GM19238 (cell line): Measurements from ENCODE around the gene ARHGAP32.
"Not testable (repeated sequence)": the region's sequence is repeated elsewhere in the genome, so short reads cannot be mapped to it uniquely, and the experiment has no call there.

Experiments
- DNase-seq: peaks from one replicate; pipeline ENCODE4 v3.0.0; 2011; ENCODE audit warnings: low spot score; ENCODE audit not compliant: insufficient read length

The ARHGAP32 gene

DNA sequence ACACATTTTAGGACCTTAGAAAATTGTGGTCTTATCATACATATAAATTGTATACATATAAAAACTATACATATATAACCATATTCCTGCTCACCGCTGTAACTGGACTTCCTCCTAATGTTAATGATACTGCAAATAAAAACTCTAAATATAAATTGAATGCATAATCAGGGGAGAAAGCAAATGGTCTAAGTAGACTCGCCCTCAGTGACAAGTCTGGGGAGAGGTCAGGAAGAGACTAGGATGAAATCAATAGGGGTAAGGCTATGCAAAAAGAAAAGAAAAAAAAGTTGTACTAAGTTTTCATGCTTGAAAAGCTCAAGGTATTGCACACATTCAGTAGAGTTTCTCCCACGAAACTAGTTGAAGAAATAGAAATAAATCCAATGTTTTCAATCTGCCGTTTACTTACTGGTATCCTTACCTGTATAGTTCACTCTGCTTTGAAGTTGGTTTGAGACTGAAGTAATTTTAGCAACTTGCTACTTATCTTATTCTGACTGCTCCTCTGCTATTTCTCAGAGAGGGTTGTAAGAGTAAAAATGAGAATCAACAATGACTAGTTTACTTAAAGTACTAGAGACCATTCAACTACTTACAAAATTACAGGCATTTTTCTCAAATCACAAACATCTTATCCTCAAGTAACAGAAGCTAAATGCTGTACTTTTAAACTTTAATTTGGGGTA is 12.2 kb upstream of the ARHGAP32 start:
- no peak for DNase-seq

DNA sequence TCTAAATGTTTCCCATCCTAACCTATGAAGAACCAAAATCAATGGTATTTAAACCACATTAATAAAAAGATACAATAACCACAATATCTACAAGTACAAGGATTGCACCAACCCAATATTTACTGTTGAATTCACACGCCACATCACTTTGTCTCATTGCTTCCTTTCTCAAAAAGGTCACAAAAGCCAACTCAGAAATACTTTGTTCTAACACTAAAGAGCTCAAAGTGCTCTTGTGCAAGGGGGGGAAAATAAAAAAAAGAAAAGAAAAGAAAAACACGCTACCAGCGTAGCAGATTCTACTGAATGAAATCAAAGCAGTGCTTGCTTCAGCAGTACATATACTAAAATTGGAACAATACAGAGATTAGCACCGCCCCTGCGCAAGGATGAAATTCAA is 10.5 kb upstream of the ARHGAP32 start:
- DNase-seq = no peak

DNA sequence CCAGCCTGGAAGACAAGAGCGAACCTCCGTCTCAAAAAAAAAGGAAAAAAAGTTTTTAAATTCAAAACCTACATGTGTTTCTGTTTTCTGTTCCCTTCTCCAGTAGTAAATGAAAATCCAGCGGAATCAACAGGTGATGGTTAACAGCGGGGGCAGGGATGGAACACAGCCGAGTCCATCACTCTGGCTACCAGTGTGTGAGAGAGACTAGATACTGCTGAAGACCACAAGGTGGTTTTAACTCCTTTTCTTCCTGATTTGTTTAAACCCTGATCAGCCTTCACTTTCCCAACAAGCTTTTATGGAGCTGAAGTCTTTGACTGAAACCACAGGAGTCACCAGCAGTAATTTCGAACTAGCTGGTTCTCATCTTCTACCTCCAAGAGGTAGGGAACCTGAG is 3.6 kb upstream of the ARHGAP32 start:
- DNase-seq = no peak

DNA sequence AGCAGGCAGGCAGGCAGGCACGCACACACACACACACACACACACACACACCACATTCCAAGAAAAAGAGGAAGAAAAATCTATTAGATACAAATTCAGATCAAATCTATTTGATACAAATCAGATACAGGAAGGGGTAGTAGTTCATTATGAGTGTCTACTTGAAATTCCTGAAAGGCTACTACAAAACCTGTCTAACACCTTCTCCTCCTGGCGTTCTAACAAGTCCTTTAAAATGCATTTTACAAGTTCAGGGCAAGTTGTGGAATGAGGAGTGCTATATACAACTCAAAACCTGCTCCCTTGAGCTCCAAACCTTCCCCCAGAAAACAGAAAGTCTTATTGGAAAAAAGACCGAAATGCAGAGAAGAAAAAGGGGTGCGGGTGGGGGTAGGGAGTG is 476 bp downstream of the ARHGAP32 start:
- no peak for DNase-seq

DNA sequence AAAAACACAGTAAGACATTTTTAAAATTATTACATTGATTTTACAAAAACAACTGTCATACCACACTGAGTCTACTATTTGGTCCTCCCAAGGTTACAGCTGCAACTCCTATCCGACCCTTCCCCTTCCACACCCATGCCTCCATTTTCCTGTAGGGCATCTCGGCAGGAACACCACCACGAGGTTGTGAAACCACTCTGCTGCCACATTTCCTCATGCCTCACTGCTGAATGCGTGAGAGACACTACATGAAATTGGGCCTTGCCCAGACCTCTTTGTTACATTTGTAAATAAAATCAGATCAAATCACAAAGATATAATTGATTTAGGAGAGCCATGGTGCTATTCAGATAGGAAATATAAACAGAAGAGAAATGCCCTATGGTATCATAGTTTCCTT is 2.0 kb downstream of the ARHGAP32 start:
- no peak for DNase-seq

DNA sequence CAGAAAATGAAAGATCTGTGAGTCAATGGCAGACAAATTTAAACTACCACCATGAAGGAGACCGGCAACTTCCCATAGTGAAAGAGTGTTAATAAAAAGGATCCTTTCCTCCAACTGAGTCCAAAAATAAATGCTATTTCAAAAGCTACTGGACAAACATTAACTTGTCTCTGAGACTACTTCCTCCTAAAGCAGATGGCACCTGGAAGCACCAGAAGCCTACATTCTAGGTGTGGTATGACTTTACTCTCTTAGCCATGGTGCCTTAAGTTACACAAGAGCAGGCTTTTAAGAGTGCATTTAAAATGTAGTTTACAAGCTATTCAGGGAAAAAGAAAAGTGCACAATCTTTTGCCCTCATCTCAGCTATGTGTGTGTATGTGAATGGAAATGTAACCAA is 2.5 kb downstream of the ARHGAP32 start:
- no peak for DNase-seq

DNA sequence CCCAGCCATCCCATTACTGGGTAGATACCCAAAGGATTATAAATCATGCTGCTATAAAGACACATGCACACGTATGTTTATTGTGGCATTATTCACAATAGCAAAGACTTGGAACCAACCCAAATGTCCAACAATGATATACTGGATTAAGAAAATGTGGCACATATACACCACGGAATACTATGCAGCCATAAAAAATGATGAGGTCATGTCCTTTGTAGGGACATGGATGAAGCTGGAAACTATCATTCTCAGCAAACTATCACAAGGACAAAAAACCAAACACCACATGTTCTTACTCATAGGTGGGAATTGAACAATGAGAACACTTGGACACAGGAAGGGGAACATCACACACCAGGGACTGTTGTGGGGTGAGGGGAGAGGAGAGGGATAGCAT is 7.0 kb downstream of the ARHGAP32 start:
- DNase-seq = not testable (repeated sequence)

DNA sequence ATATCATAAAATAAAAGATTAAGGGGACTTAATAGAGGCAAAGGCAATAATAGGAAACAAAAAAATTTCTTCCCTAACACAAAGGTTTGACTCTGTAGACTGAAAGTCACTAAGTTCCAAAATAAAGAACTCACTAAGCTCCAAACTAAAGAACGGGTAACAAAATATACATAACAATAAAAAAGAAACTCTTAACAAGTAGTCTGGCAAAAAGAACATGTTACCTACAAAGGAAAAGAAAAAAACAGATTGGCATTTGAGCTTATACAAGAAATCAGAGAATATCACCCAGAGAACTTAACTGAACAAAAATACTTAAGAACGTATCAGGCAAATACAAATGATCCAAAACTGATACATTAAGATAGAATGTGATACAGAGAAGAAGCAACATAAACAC is 7.5 kb downstream of the ARHGAP32 start:
- DNase-seq = no peak

DNA sequence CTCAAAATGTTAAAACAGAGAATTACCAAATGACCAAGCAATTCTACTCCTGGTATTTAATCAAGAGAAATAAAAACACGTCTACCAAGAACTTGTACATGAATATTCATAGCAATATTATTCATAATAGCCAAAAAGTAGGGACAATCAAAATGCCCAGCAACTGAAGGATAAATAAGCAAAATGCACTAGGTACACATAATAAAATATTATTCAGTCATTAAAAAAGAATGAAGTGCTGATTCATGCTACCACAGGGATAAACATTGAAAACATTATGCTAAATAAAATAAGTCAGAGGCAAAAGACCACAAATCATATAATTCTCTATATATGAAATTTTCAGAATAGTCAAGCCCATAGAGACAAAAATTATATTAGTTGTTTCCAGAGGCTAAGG is 24.8 kb downstream of the ARHGAP32 start:
- DNase-seq = no peak

DNA sequence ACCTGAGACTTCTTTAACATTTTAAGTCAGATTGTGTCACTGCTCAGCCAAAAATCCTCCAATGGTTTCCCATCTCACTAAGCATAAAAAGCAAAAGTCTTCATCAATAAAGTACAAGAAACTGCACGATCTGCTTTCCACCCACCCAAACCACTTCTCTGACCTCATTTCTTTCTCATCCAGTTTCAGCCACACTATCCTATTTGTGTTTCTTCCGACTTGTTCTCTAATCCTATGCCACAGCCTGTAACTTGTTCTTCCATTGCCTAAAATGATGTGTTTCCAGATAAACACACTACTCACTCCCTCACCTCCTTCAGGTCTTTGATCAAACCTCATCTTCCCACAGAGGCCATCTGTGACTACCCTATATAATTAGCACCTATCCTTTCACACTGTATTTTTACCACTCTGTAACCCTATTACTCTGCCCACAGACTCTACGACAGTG is 28.4 kb downstream of the ARHGAP32 start:
- no peak for DNase-seq

DNA sequence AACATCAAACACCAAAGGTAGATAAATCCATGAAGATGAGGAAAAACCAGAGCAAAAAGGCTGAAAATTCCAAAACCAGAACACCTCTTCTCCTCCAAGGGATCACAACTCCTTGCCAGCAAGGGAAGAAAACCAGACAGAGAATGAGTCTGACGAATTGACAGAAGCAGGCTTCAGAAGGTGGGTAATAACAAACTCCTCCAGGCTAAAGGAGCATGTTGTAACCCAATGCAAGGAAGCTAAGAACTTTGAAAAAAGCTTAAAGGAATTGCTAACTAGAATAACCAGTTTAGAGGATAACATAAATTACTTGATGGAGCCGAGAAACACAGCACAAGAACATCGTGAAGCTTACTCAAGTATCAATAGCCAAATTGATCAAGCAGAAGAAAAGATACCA is 35.0 kb downstream of the ARHGAP32 start:
- DNase-seq = not testable (repeated sequence)

DNA sequence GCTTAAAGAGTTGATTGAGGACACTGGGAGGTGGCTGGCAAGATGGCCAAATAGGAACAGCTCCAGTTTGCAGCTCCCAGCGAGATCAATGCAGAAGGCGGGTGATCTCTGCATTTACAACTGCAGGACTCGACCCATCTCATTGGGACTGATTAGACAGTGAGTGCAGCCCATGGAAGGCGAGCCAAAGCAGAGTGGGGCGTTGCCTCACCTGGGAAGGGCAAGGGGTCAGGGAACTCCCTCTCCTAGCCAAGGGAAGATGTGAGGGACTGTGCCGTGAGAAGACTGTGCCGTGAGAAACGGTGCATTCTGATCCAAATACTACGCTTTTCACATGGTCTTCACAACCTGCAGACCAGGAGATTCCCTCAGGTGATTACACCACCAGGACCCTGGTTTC is 36.4 kb downstream of the ARHGAP32 start:
- DNase-seq = no peak

DNA sequence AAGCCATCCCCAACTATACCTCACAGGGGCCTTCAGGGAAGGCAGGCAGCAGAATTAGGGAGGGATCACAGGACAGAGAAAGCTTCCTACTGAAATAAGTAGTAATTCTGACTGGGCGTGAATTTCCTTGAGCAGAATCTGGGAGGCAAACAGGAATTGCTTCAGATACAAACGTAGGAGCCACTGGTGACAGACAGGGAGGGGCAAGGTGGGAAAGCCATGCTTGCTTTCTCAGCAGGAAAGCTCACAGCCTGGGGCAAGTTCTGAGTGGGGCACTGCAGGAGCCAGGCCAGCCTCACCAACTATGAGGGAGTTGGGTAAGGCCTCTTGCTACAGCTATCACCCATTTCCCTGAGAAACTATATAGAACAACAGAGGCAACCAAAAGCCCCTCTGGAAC is 43.6 kb downstream of the ARHGAP32 start:
- DNase-seq = no peak

DNA sequence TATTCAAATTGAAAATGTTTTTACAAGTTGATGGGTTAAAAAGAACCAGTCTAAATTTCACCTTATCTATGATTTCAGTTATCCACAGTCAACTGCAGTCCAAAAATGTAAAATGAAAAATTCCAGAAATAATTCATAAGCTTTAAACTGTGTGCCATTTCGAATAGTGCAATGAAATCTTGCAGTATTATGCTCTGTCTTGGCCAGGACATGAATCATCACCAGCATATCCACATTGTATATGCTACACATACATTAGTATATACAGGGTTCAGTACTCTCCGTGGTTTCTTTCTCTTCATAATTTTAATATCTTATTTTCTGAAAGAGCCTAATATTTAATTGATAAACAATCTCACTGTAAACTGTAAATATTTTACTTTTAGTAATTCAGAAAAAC is 45.9 kb downstream of the ARHGAP32 start:
- DNase-seq = no peak

DNA sequence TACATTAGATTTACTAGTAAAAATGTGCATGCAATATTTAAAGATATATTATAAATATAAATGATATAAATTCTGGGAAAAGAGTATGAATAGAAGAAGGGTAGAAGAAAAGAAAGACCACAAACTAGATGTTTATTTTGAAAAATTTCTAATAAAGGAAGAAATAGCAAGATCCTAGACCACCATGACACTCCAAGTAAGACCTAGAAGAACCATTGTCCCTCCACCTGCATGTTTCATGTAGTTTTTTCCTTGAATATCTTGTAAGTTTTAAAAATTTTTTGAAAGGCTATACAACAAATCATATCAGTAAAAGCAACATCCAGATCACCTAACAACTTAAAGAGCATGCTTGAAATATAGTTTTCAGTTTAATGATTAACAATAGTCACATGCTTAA is 46.8 kb downstream of the ARHGAP32 start:
- DNase-seq = no peak

DNA sequence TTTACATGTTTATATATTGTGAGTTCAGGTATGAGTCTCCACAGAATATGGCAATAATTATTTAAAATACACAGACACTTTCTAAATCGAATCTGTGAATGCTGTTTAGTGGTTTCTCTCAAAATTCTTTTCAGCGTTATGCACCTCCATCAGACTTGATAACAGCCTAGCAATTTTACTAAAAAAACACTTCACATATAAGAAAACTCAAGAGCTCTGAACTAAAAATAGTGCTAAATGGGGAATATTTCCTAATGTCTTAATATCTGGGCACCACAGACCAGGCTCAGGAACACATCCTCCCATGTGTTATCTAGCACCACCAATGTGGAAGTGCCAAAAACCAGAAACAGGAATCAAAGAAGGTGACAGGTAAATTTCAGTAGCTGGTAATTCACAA is 47.9 kb downstream of the ARHGAP32 start:
- DNase-seq = no peak

DNA sequence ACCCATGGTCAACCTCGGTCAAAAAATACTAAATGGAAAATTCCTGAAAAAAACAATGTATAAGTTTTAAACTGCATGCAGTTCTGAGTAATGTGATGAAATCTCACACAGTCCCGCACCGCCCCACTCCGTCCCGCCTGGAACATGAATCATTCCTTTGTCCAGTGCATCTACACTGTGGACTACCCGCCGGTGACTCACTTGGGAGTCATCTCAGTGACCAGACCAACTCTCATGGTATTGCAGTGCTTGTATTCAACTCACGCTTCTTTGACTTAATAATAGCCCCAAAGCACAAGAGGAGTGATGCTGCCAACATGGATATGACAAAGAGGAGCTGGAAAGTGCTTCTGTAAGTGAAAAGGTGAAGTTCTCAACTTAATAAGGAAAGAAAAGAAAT is 48.8 kb downstream of the ARHGAP32 start:
- no peak for DNase-seq

DNA sequence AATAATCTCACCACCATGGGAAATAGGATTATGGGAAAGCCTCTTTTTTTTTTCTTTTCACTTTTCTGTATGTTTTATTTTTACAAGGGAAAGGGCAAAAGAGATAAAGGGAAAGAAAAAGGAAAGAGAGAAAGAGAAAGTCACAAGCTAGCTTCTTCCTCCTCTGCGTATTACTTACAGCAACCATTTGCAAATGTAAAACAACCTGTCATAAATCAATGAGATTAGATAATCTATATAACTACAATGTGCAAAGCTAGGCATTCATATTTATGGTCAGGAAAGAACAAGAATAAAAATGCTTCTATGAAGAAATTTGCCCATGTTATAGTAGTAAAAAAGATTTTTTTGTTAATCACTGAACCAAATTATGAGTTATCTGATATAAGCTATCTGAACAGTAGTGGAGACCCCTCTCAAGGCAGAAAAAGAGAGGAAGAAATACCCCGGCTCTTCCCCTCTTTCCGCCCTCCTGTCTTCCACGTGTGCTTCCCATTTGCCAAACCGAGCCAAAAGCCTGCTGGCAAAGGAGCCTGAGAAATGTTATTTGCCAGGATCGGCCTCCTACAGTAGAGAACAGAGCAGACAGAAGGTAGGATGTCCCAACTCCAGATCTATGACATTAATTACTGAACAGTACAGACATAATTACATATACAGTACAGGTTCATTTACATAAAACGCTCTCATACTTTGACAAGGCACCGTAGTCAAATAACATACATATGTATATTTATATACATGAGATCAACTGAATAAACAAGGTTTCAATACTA is 50.2 kb downstream of the ARHGAP32 start:
- DNase-seq = no peak

DNA sequence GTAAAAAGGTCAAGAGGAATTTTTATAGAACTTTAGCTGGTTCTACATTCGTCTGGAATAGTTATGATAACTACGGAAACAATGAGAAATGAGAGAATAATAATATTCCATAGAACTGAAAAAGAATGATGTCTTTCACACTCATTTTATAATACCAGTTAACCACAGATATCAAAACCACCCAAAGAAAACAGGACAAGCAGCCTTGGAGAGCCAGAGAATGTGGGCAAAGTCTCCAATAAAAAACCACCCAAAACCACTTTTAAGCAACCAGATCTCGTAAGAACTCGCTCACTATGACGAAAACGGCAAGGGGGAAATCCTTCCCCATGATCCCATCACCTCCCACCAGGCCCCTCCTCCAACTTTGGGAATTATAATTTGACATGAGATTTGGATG is 60.8 kb downstream of the ARHGAP32 start:
- no peak for DNase-seq

DNA sequence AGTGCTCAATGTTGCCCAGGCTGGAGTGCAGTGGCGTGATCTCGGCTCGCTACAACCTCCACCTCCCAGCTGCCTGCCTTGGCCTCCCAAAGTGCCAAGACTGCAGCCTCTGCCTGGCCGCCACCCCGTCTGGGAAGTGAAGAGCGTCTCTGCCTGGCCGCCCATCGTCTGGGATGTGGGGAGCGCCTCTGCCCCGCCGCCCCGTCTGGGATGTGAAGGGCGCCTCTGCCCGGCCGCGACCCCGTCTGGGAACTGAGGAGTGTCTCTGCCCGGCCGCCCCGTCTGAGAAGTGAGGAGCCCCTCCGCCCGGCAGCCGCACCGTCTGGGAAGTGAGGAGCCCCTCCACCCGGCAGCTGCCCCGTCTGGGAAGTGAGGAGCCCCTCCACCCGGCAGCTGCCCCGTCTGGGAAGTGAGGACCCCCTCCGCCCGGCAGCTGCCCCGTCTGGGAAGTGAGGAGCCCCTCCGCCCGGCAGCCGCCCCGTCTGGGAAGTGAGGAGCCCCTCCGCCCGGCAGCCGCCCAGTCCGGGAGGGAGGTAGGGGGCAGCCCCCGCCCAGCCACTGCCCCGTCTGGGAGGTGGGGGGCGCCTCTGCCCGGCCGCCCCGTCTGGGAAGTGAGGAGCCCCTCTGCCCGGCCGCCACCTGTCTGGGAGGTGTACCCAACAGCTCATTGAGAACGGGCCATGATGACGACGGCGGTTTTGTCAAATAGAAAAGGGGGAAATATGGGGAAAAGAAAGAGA is 63.1 kb downstream of the ARHGAP32 start:
- not testable (repeated sequence) for DNase-seq

DNA sequence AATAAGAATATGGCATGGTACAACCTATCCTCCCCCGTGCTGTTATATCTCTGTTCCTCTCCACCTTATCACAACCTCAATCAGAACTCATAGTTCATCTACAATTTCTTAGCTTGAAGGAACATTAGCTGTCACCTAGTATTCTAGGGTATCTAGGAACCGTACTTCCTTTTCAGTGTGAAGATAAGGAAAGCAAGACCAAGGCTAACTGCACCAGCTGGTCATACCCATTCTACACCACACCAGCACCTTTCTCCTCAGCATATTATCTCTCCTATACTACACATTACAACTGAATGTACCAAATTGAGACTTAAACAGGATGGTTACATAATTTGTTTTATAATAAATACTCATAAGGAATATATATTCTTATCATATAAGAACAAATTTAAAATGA is 73.1 kb downstream of the ARHGAP32 start:
- no peak for DNase-seq

DNA sequence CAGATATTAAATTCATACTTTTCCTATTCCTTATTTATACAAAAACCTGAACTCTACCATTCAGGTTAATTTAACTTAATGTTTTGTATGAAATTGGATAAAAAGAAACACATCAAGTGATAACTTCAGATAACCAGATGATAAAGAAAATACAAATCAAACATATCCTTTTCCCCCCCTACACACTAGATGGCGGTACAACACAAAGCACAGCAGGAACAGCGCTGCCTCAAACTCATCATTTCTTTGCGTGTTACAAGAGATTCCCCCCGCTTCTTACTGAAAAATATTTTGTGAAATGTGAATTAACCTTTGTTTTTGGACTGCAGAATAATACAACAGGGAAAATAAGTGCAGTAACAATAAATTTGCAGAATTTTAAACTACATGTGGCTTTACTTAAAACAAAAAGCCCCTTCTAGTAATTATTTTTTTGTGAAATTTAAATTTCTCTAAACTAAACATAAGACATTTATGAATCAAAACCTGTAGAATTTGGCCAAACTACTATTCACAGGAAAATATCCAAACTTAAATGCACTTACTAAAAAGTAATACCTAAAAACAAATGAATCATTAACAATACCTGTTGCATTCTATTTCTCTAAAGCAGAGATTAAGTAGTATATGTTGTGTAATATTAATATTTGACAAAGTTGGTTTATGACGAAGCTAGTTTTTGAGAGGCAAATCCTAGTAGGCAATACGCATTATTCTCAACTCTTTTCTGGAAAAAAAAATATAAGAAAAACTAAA is 74.4 kb downstream of the ARHGAP32 start:
- DNase-seq = peak; percentile 3
